Measurements from ENCODE around the gene JAZF1.

The JAZF1 gene

DNA sequence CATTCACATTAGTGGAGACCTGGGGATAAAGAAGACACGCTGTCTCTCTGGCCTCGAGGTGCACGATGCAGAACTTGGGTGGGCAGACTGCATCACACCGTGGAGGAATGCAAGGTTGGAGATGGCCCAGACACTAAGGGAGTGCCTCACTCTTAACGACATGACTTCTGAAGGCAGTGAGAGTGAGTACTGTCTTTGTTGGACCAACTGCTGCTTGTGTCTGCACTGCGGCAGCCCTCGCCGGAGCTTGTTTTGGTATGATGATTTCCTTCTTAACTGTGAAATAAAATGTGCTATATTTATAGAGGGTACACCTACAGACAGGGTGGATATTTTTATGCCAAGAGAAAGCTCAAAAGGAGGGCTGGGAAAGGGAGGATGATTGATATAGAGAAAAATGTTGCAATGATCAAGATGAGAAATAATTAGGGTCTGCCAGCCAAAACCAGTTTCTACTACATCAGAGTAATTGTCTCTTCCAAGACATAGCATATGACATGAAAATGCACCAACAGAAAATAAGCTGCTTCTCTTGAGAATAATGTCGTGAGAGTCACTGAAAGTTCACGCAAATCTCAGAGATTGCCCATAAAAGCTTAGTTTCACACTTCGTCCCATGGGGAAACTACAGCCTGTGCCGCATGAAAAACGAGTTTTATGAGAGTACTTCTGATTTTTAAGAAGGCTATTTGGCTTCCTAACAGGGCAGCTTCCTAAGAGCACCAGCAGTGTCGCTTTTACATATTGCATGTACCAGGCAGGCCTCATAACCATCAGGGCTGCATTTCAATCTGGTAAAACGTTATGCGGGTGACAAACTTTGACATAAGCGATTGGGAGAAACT is 313.5 kb downstream of the JAZF1 start:
- no peak overlapping the region for H3K4me3 ChIP-seq (replicated peaks; ENCODE audit: insufficient read depth, low read length)
- DNase-seq (ENCODE audit: low read depth in 1 of 2, low spot score in 1 of 2), result no peak
- no peak overlapping the region for H3K27ac ChIP-seq (replicated peaks)
- TF ChIP-seq CTCF (IDR thresholded peaks at IDR 0.05; ENCODE audit: insufficient read depth, low read length) (no peak), SPI1 (IDR thresholded peaks at IDR 0.05; ENCODE audit: borderline replicate concordance, low read depth) (no peak), REST (IDR thresholded peaks at IDR 0.05; ENCODE audit: insufficient replicate concordance, low read depth) (no peak), GABPA (IDR thresholded peaks at IDR 0.05; ENCODE audit: low read depth) (no peak), POLR2AphosphoS5 (IDR thresholded peaks at IDR 0.05; ENCODE audit: low read depth) (no peak)
- no peaks in the 10 kb centered on the region for H3K27me3 ChIP-seq (ENCODE audit: insufficient read depth, poor library complexity, severe bottlenecking)

- TF ChIP-seq SPI1 (IDR thresholded peaks at IDR 0.05; ENCODE audit: borderline replicate concordance, low read depth) (no peak), GABPA (IDR thresholded peaks at IDR 0.05; ENCODE audit: low read depth) (no peak)
- H3K27me3 ChIP-seq (ENCODE audit: insufficient read depth, poor library complexity, severe bottlenecking), result no peaks in the 10 kb centered on the region
Measured at GRCh38 chr7:27866256-27866655, 314.3 kb downstream of the JAZF1 start.

DNA sequence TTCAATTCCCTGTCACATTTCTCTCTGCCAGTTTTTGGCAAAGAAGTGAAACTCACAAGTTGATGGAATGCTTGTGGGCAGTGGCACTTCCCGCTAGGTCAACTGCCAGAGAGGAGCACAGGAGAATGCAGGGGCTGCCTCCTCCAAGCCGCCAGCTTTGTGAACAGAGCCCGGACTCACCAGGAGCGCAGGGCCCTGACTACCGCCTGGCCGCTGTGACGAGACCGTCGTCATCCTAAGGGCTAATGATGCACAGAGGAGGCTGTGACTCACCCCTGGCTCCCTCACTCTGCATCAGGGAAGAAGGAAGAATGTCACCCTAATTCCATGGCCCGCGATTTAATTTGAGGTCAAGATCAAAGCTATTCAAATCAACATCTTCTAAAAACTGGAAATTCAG is 316.7 kb downstream of the JAZF1 start:
- no peak for DNase-seq (ENCODE audit: low read depth in 1 of 2, low spot score in 1 of 2)
- Histone ChIP-seq H3K27ac (replicated peaks) (no peak overlapping the region), H3K4me3 (replicated peaks; ENCODE audit: insufficient read depth, low read length) (no peak overlapping the region), H3K27me3 (ENCODE audit: insufficient read depth, poor library complexity, severe bottlenecking) (no peaks in the 10 kb centered on the region)
- TF ChIP-seq SPI1 (IDR thresholded peaks at IDR 0.05; ENCODE audit: borderline replicate concordance, low read depth) (no peak), POLR2AphosphoS5 (IDR thresholded peaks at IDR 0.05; ENCODE audit: low read depth) (no peak), REST (IDR thresholded peaks at IDR 0.05; ENCODE audit: insufficient replicate concordance, low read depth) (no peak), CTCF (IDR thresholded peaks at IDR 0.05; ENCODE audit: insufficient read depth, low read length) (no peak), GABPA (IDR thresholded peaks at IDR 0.05; ENCODE audit: low read depth) (no peak)

More at GRCh38 chr7:27866256-27866655, 314.3 kb downstream of the JAZF1 start:
- Histone ChIP-seq H3K4me3 (replicated peaks; ENCODE audit: insufficient read depth, low read length) (no peak overlapping the region), H3K27ac (replicated peaks) (no peak overlapping the region)
- DNase-seq (ENCODE audit: low read depth in 1 of 2, low spot score in 1 of 2), result no peak

DNA sequence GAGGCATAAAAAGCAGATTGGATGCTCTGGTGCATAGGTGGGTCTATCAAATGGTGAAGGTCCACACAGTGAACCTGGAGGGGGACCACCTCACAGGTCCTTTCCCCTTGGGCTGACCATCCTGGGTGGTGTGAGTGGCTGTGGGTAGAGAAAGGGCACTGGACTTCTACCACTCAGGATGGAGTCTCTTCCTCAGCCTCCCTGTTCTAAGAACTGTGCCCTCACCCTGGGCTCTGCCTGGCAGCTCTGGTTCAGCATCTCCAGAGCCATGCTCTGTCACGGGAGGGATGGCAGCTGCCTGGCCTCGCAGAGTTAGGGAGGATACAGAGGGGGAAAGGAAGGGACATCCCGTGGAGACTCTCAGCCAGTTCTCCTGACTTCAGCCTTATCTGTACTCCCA is 318.8 kb downstream of the JAZF1 start:
- TF ChIP-seq GABPA (IDR thresholded peaks at IDR 0.05; ENCODE audit: low read depth), result no peak
- TF ChIP-seq REST (IDR thresholded peaks at IDR 0.05; ENCODE audit: insufficient replicate concordance, low read depth), result no peak
- TF ChIP-seq CTCF (IDR thresholded peaks at IDR 0.05; ENCODE audit: insufficient read depth, low read length), result no peak
- TF ChIP-seq SPI1 (IDR thresholded peaks at IDR 0.05; ENCODE audit: borderline replicate concordance, low read depth), result no peak
- no peak for TF ChIP-seq POLR2AphosphoS5 (IDR thresholded peaks at IDR 0.05; ENCODE audit: low read depth)
- H3K4me3 ChIP-seq (replicated peaks; ENCODE audit: insufficient read depth, low read length), result no peak overlapping the region
- no peak for DNase-seq (ENCODE audit: low read depth in 1 of 2, low spot score in 1 of 2)
- H3K27ac ChIP-seq (replicated peaks), result no peak overlapping the region
- no peaks in the 10 kb centered on the region for H3K27me3 ChIP-seq (ENCODE audit: insufficient read depth, poor library complexity, severe bottlenecking)

All from HL-60 (cell line).